Upper lobe of right lung (tissue), 1 donor: ENCODE measurements around the gene TMOD1. TPM values are rescaled to one million over a fixed set of nuclear protein-coding genes. Genes with fewer than 3 reads are reported as not detected.

Experiments used
- ATAC-seq: fragments of 200-7000 bp; cut with Tn5 transposase; one replicate; pipeline ENCODE4 v1.9.1; 2020; ENCODE audit warnings: mild to moderate bottlenecking, moderate library complexity
- DNase-seq: peaks from one replicate; pipeline ENCODE4 v3.0.0-alpha.2; 2020
- H3K27ac ChIP-seq: fragments of 200-600 bp; one replicate; pipeline ENCODE4 v1.8.0; 2022
- H3K27me3 ChIP-seq: fragments of 200-600 bp; one replicate; pipeline ENCODE4 v1.8.0; 2022; ENCODE audit warnings: mild to moderate bottlenecking
- H3K36me3 ChIP-seq: fragments of 200-600 bp; one replicate; pipeline ENCODE4 v1.8.0; 2022
- H3K4me1 ChIP-seq: fragments of 200-600 bp; one replicate; pipeline ENCODE4 v1.8.0; 2022
- H3K4me3 ChIP-seq: fragments of 200-600 bp; one replicate; pipeline ENCODE4 v1.8.0; 2022; ENCODE audit warnings: mild to moderate bottlenecking
- H3K9me3 ChIP-seq: fragments of 200-600 bp; one replicate; pipeline ENCODE4 v1.8.0; 2022
- intact Hi-C: fragments of 100-400 bp; cut with DNase I; formaldehyde crosslinking; loops from one replicate; pipeline ENCODE4 v1.11.0; 2022
- total RNA-seq: library from RNA; stranded (reverse); fragmentation: NEBNext Ultra II Directional; extraction: Animal tissue kit (Norgen Biotek cat#: 25700); gene quantifications from one replicate; pipeline ENCODE4 v1.2.1, GENCODE V29; 2021
- TF ChIP-seq, protein P1 (sequence below): fragments of 200-600 bp; IDR thresholded peaks from one replicate; pipeline ENCODE4 v1.8.0; 2022; ENCODE audit warnings: antibody characterized with exemption
- donor health status: DM: no; HTN: yes; CAD: no; lungs with severe emphysema.

Gene TMOD1
- total RNA-seq, 1 donor from 2014 or later, result 11.3 TPM

DNA sequence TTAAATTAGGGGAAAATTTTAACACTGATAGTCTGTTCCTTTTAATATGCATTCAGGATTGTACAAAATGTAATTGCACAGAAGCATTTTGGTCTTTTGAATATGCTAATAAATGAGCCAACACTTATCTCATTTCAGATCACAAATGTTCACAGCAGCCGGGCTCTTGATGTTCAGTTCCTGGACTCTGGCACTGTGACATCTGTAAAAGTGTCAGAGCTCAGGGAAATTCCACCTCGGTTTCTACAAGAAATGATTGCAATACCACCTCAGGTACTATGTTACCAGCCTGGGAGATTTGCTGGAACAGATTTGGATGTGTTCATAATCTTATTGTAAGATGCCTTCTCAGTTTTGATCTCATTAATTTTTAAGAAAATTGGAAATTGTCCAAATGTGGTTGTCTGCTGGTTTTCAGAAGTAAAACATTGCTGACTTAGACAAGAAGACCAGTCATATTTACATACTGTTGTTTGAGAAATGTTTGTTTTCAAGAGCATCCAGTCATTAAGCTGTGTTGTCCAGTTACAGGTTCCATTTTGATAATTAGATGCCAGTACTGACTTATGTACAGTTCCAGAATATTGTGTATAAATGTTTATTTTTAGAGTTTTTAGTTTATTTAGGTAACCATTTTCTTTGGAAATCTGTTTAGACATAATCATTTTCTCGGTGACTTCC, 23.0 kb upstream of the TMOD1 start:
- no peaks in the 10 kb centered on the region for H3K4me1 ChIP-seq
- TF ChIP-seq, protein P1, sequence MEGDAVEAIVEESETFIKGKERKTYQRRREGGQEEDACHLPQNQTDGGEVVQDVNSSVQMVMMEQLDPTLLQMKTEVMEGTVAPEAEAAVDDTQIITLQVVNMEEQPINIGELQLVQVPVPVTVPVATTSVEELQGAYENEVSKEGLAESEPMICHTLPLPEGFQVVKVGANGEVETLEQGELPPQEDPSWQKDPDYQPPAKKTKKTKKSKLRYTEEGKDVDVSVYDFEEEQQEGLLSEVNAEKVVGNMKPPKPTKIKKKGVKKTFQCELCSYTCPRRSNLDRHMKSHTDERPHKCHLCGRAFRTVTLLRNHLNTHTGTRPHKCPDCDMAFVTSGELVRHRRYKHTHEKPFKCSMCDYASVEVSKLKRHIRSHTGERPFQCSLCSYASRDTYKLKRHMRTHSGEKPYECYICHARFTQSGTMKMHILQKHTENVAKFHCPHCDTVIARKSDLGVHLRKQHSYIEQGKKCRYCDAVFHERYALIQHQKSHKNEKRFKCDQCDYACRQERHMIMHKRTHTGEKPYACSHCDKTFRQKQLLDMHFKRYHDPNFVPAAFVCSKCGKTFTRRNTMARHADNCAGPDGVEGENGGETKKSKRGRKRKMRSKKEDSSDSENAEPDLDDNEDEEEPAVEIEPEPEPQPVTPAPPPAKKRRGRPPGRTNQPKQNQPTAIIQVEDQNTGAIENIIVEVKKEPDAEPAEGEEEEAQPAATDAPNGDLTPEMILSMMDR, result no peak
- ATAC-seq (no peak), DNase-seq (no peak)
- intact Hi-C loops, result no loop called here
- H3K36me3 ChIP-seq, result peaks cover 38% of the 10 kb centered on the region
- no peaks in the 10 kb centered on the region for H3K9me3 ChIP-seq
- no peaks in the 10 kb centered on the region for H3K27me3 ChIP-seq
- no peak overlapping the region for H3K27ac ChIP-seq
- H3K4me3 ChIP-seq, result no peak overlapping the region

DNA sequence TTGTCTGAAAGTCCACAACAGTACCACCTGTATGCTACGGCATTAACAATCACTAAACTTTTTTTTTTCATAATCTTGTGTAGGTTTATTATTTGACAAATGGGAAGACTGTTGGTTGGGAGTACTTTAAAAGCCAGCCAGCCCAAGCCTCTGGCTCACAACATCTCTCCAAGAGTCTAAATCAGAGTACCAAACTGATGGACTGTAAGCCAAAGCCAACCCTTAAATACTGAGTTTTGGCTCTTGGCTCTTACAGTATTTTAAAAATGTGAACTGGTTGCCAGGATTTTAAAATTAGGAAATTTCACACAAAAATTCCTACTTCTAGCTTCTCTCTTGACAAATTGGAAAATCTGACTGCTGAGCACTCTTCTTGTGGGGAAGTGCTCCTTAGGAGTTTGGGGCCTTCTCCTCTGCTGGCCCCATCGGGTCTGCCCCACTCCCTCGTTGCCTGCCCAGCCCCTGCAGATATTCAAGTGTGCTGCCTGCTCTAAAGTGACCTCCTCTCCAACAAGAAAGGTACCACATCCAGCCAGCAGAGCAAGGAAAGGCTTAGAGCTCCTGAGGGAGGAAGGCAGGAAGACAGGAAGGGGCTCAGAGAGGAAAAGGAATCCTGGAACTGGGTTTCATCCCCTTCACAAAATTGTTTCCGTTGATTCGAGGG, 21.8 kb upstream of the TMOD1 start:
- Histone ChIP-seq H3K36me3 (peaks cover 26% of the 10 kb centered on the region), H3K4me3 (no peak overlapping the region), H3K27me3 (no peaks in the 10 kb centered on the region), H3K4me1 (no peaks in the 10 kb centered on the region), H3K9me3 (no peaks in the 10 kb centered on the region), H3K27ac (no peak overlapping the region)
- ATAC-seq (no peak), DNase-seq (no peak)
- intact Hi-C loops, result no loop called here
- TF ChIP-seq, protein P1, result no peak

DNA sequence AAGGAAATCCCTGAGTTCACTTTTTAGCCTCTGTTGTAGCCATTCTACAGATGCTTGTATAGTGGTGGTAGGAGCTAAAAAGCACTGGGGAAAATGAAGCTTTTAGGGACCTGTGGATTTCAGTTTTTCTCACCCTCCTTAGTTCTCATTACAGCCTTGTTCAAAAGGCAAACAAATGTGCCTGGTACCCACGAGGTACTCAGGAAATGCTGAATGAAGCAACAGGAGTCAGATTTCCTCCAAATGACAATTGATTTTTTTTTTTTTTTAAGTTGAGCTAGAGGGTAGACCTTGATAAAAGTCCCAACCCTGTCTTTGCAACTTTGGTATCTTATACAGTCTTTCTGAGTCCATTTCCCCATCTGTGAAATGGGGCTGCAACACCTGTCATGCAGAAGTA, 21.3 kb upstream of the TMOD1 start:
- Histone ChIP-seq H3K9me3 (no peaks in the 10 kb centered on the region), H3K4me3 (no peak overlapping the region), H3K27ac (no peak overlapping the region), H3K27me3 (no peaks in the 10 kb centered on the region), H3K4me1 (no peaks in the 10 kb centered on the region), H3K36me3 (peaks cover 22% of the 10 kb centered on the region)
- TF ChIP-seq, protein P1, result no peak
- intact Hi-C loops, result no loop called here
- no peak for ATAC-seq
- no peak for DNase-seq

DNA sequence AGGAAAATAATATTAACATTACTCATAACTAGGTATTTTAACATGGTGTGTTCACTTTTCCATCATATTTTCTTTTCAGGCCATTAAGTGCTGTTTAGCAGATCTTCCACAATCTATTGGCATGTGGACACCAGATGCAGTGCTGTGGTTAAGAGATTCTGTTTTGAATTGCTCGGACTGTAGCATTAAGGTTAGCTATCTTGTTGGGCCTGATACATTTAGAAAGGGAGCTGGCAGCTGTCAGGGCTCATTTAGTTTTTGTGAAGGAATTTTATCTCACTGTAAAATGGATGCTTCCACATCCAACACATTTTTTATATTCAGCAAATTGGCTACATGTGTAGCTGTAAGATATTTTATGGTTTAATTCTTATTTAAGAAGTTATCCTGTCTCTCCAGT, 20.7 kb upstream of the TMOD1 start:
- TF ChIP-seq, protein P1, result no peak
- H3K36me3 ChIP-seq, result peaks cover 19% of the 10 kb centered on the region
- no peak for DNase-seq
- no peaks in the 10 kb centered on the region for H3K27me3 ChIP-seq
- no peak overlapping the region for H3K4me3 ChIP-seq
- H3K27ac ChIP-seq, result no peak overlapping the region
- H3K4me1 ChIP-seq, result no peaks in the 10 kb centered on the region
- intact Hi-C loops, result no loop called here
- no peak for ATAC-seq
- H3K9me3 ChIP-seq, result no peaks in the 10 kb centered on the region

DNA sequence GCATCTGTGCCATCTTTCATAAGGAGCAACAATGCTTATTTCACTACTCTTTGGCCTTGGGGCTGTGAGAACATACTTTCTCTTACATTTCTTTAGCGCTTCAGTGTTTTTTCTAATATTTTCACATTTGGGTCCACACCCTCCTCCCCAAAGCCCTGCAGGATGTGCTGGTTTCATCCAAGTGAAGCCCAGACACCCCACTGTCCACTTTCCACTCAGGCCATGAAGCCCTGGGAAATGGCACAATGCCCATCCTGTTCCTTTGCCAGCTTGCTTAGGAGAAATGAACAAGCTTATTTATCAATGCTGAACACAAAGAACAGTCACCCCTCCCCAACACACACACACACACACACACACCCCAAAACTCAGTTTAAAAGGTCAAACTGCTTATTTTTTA, 17.3 kb upstream of the TMOD1 start:
- intact Hi-C loops, result no loop called here
- Histone ChIP-seq H3K9me3 (peaks cover 7% of the 10 kb centered on the region), H3K27me3 (no peaks in the 10 kb centered on the region), H3K36me3 (peaks cover 14% of the 10 kb centered on the region), H3K4me3 (no peak overlapping the region), H3K4me1 (no peaks in the 10 kb centered on the region), H3K27ac (no peak overlapping the region)
- TF ChIP-seq, protein P1, result no peak
- ATAC-seq (no peak), DNase-seq (no peak)
